ENCODE data around the gene TMBIM1. TPM values are rescaled to one million over a fixed set of nuclear protein-coding genes. Genes with fewer than 3 reads are reported as not detected.

The TMBIM1 gene
- total RNA-seq, 1 experiment from 2014 or later = 187 TPM

- BruUV-seq (replicated peaks) = no TSS peak
- H3K9me3 ChIP-seq (ENCODE audit: insufficient read depth, low read depth) = no peaks in the 10 kb centered on the region
- no peak overlapping the region for H2AFZ ChIP-seq
- peaks cover 23% of the 10 kb centered on the region for H3F3A ChIP-seq (ENCODE audit: insufficient read depth, low read depth)
- no peak overlapping the region for H3K4me3 ChIP-seq
- no peaks in the 10 kb centered on the region for H3K79me2 ChIP-seq (ENCODE audit: low read depth)
- no peak overlapping the region for H3K4me2 ChIP-seq
- no peaks in the 10 kb centered on the region; the same call in 1 of the 2 replicates for H3K36me3 ChIP-seq (ENCODE audit: low read depth)
- peak; percentile 68 for TF ChIP-seq CTCF (conservative IDR thresholded peaks at IDR 0.05)
- TF ChIP-seq EZH2 (IDR thresholded peaks at IDR 0.05; ENCODE audit: low read depth) = no peak
- H4K20me1 ChIP-seq (ENCODE audit: insufficient read depth) = no peaks in the 10 kb centered on the region
- no peaks in the 10 kb centered on the region for H3K4me1 ChIP-seq (replicated peaks; ENCODE audit: insufficient read depth)
- H3K27me3 ChIP-seq (ENCODE audit: insufficient read depth, low read depth) = no peaks in the 10 kb centered on the region
- no peak overlapping the region for H3K27ac ChIP-seq
- DNase-seq = no peak
- no peaks in the 10 kb centered on the region for H3K9me2 ChIP-seq (ENCODE audit: insufficient read depth)
- CTCF ChIA-PET = no interaction called here
- intact Hi-C loops (cut with micrococcal nuclease; ENCODE audit: unreplicated experiment) = loop anchor here (5.0 kb wide), 1 partner anchor 70 kb away; no protein-coding TSS in a partner anchor
- POLR2A ChIA-PET (ENCODE audit: unreplicated experiment) = no interaction called here
These were observed 34.8 kb downstream of the TMBIM1 start for GRCh38 chr2:218257390-218257981.

- H2AFZ ChIP-seq = no peak overlapping the region
- H3K27me3 ChIP-seq (ENCODE audit: insufficient read depth, low read depth) = no peaks in the 10 kb centered on the region
- H4K20me1 ChIP-seq (ENCODE audit: insufficient read depth) = no peaks in the 10 kb centered on the region
- DNase-seq = no peak
- no peaks in the 10 kb centered on the region for H3K79me2 ChIP-seq (ENCODE audit: low read depth)
- BruUV-seq (replicated peaks) = TSS peak; percentile 8
- TF ChIP-seq CTCF (conservative IDR thresholded peaks at IDR 0.05) = no peak
- TF ChIP-seq EZH2 (IDR thresholded peaks at IDR 0.05; ENCODE audit: low read depth) = no peak
- CTCF ChIA-PET = interaction anchor here (0.7 kb wide), 1 partner anchor 9 kb away, joined by 4 read pairs; no protein-coding TSS in a partner anchor
- H3K4me2 ChIP-seq = no peak overlapping the region
- no peak overlapping the region for H3K4me3 ChIP-seq
- peaks cover 24% of the 10 kb centered on the region for H3F3A ChIP-seq (ENCODE audit: insufficient read depth, low read depth)
- H3K36me3 ChIP-seq (ENCODE audit: low read depth) = peaks cover 5% of the 10 kb centered on the region; the same call in 1 of the 2 replicates
- H3K9me3 ChIP-seq (ENCODE audit: insufficient read depth, low read depth) = no peaks in the 10 kb centered on the region
- H3K4me1 ChIP-seq (replicated peaks; ENCODE audit: insufficient read depth) = no peaks in the 10 kb centered on the region
- intact Hi-C loops (cut with micrococcal nuclease; ENCODE audit: unreplicated experiment) = loop anchor here (5.0 kb wide), 1 partner anchor 69 kb away; no protein-coding TSS in a partner anchor
- H3K9me2 ChIP-seq (ENCODE audit: insufficient read depth) = no peaks in the 10 kb centered on the region
- H3K27ac ChIP-seq = no peak overlapping the region
- POLR2A ChIA-PET (ENCODE audit: unreplicated experiment) = no interaction called here
These were observed 35.5 kb downstream of the TMBIM1 start for GRCh38 chr2:218256612-218257350.

DNA sequence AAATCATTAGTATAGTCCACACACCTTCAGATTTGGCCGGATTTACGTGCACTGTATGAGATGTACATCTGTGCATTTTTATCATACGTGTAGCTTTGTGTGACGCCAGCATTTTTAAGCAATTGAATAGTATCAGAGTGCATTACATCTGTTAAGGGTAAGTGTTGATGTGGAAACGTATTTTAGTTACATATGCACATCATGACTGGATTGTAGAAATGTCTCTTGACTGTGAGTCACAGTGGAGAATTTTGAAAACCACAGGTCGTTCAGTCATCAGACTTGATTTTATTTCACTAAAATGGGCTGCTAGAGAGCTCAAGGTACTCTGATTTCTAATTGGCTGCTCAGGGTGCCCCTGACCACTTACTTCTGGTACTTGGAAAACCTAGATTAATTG is 36.9 kb downstream of the TMBIM1 start:
- BruUV-seq (replicated peaks) = no TSS peak
- Histone ChIP-seq H3K4me2 (no peak overlapping the region), H3K9me2 (ENCODE audit: insufficient read depth) (no peaks in the 10 kb centered on the region), H3K27me3 (ENCODE audit: insufficient read depth, low read depth) (no peaks in the 10 kb centered on the region), H3K36me3 (ENCODE audit: low read depth) (peaks cover 10% of the 10 kb centered on the region; the same call in 1 of the 2 replicates), H3K4me3 (no peak overlapping the region), H3K79me2 (ENCODE audit: low read depth) (no peaks in the 10 kb centered on the region), H4K20me1 (ENCODE audit: insufficient read depth) (no peaks in the 10 kb centered on the region), H3K9me3 (ENCODE audit: insufficient read depth, low read depth) (no peaks in the 10 kb centered on the region), H3K4me1 (replicated peaks; ENCODE audit: insufficient read depth) (no peaks in the 10 kb centered on the region), H2AFZ (no peak overlapping the region), H3F3A (ENCODE audit: insufficient read depth, low read depth) (peaks cover 24% of the 10 kb centered on the region), H3K27ac (no peak overlapping the region)
- intact Hi-C loops (cut with micrococcal nuclease; ENCODE audit: unreplicated experiment) = loop anchor here (5.0 kb wide), 1 partner anchor 68 kb away; no protein-coding TSS in a partner anchor
- ChIA-PET CTCF (interaction anchor here (0.6 kb wide), 1 partner anchor 469 kb away, joined by 3 read pairs; no protein-coding TSS in a partner anchor), POLR2A (ENCODE audit: unreplicated experiment) (no interaction called here)
- DNase-seq = no peak
- no peak for TF ChIP-seq EZH2 (IDR thresholded peaks at IDR 0.05; ENCODE audit: low read depth)
- no peak for TF ChIP-seq CTCF (conservative IDR thresholded peaks at IDR 0.05)
